Activated CD8-positive, alpha-beta memory T cell treated with anti-CD3 and anti-CD28 coated beads for 36 hours (primary cell): ENCODE results near the gene ATP5IF1. TPM values are rescaled to one million over a fixed set of nuclear protein-coding genes. Genes with fewer than 3 reads are reported as not detected.

Experiments
- CTCF ChIA-PET: fragments of 350-600 bp; sonication (Branson Sonifier 250); formaldehyde crosslinking; loops from one replicate; lab custom pipeline; 2021; ENCODE audit warnings: antibody characterized with exemption; lab: Charles Lee
- POLR2A ChIA-PET: fragments of 350-600 bp; sonication (Branson Sonifier 250); formaldehyde crosslinking; loops from one replicate; lab custom pipeline; 2021; ENCODE audit warnings: antibody characterized with exemption; lab: Charles Lee
- total RNA-seq, 2 experiments: library from RNA; stranded (reverse); gene quantifications; one replicate each; pipeline ENCODE4 v1.2.3, GENCODE V29; 2021

The ATP5IF1 gene
- total RNA-seq, 2 experiments from 2014 or later, result 147 to 149 TPM

DNA sequence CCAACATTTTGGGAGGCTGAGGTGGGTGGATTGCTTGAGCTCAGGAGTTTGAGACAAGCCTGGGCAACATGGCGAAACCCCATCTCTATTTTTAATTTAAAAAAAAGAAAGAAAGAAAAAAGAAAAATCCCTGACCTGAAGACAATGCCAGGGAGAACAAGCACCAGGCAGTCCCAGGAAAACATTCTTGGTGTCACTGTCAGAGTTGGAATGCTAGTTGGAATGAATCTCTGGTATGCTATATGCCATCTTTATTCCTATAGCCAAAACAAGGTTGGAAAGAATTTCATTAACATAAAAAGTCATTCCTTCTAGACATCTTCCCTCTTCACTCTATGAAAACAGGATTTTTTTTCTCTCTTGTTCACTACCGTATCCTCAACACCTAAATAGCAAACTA is 5.9 kb upstream of the ATP5IF1 start:
- CTCF ChIA-PET, result no interaction called here
- POLR2A ChIA-PET, result no interaction called here

DNA sequence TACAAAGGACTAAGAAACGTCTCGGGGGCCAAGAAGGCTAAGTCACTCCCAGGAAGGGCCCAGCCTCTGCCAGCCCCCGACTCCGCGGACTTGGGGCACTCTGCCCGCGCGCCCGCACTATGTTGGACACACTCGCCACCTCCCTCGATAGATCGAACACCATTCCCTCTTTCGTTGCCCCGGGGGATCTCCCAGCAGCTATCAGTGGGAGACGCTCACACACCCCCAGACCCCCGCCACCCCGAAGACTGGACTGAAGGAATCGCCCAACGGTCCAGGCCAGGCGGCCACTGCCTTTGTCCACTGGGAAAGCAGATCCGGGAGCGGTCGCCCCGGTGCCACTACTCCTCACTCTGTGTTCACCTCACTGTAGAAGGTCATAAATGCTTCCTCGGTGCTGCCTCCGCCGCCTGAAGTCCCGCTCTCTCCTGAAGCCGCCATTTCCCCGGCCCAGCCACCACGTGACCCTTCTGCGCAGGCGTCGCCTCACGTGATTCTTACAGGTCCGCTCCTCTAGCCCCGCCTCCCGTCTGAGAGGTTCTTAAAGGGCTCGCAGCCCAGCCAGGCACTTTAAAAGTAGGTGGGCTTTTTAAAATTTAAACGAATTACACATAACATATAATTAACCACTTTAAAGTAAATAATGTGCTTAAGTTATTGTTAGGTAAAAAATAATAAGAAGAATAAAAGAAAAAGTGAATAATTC is 3.2 kb upstream of the ATP5IF1 start, which contains the start of gene DNAJC8:
TSS of gene DNAJC8 (minus strand) at position 472 of the 706 bp plus-strand sequence. CDS start at position 441, 31 bp downstream.
- ChIA-PET CTCF (no interaction called here), POLR2A (interaction anchor here (0.5 to 1.1 kb wide), 3 partner anchors 17 to 278 kb away, joined by 3 read pairs; no protein-coding TSS in a partner anchor)

DNA sequence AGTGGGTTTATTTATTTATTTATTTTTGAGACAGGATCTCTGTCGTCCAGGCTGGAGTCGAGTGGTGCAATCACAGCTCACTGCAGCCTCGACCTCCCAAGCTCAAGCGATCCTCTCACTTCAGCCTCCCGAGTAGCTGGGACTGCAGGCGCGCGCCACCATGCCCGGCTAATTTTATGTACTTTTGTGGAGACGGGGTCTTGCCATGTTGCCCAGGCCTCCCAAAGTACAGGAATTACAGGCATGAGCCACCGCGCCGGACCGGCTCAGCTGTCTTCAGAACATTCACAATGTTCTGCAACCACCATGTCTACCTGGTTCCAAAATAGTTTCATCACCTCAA is 2.7 kb upstream of the ATP5IF1 start:
- POLR2A ChIA-PET, result interaction anchor here (0.7 to 1.1 kb wide), 2 partner anchors 272 to 346 kb away, joined by 3 read pairs; no protein-coding TSS in a partner anchor
- CTCF ChIA-PET, result no interaction called here

DNA sequence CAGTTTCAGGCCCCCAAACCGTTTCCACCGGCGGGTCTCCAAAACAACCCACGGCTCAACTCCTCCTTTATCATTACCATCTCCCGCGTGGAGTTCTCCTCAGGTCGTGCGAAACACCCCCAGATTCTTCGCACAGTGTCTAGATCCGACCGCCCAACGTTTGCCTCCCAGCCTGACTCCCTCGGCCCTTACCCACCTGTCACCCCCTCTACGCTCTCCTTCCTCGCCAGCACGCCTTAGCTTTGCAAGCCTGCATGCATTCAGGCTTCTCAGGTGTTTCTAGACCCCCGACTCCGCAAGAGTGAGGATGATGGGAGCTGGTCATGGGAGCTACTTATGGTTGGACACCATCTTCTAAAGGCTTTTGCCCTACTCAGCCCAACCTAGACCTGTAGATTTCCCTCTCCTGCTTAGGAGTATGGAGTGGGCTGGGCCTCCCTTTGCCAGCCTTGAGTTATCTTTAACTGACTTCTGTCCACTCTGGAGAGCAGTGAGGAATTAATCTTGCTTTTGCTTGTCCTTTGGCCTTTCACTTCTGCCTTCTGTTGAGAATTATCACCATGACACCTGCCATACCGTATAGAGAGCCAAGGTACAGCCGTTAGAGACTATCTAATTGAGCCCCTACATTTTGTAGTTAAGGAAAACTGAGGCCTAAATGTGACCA is 865 bp downstream of the ATP5IF1 start:
- POLR2A ChIA-PET, result interaction anchor here (1.3 to 2.7 kb wide), 2 partner anchors 9 to 23 kb away, joined by 5 to 15 read pairs; partner anchors contain the start of gene SESN2
- CTCF ChIA-PET, result interaction anchor here (3.9 kb wide), 1 partner anchor 12 kb away, joined by 19 read pairs; no protein-coding TSS in a partner anchor

DNA sequence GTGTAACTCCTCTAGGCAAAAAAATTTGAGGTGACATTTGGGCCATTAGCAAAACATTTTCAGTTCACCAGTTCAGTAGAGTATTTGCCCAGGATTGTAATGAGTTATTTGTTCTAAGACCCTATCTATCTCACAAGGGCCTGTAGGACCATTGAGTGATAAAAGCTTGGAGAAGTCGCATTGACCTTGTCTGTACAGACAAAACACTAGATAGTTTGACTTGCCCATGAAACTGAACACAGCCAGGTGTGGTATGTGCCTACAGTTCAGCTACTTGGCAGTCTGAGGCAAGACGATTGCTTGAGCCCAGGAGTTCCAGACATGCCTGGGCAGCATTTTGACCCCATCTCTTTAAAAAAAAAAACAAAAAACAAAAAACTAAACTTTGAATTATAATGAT is 3.1 kb downstream of the ATP5IF1 start:
- CTCF ChIA-PET, result interaction anchor here (1.4 kb wide), 1 partner anchor 10 kb away, joined by 6 read pairs; no protein-coding TSS in a partner anchor
- POLR2A ChIA-PET, result no interaction called here

DNA sequence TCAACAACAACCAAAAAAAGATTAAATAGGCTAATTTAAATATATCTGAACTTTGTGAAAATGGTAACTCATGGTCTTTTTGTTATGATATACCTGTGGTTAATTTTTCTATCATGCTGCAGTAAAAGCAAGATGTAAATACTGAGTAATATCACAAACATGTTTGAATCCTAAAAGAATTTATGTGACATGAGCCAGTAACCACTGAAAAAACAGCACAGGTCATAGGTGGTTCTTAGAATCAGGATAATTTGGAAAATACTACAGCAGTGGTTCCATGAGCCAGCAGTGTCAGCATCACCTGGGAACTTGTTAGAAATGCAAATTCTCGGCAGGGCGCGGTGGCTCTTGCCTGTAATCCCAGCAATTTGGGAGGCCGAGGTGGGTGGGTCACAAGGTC is 4.1 kb downstream of the ATP5IF1 start:
- CTCF ChIA-PET, result no interaction called here
- POLR2A ChIA-PET, result no interaction called here

DNA sequence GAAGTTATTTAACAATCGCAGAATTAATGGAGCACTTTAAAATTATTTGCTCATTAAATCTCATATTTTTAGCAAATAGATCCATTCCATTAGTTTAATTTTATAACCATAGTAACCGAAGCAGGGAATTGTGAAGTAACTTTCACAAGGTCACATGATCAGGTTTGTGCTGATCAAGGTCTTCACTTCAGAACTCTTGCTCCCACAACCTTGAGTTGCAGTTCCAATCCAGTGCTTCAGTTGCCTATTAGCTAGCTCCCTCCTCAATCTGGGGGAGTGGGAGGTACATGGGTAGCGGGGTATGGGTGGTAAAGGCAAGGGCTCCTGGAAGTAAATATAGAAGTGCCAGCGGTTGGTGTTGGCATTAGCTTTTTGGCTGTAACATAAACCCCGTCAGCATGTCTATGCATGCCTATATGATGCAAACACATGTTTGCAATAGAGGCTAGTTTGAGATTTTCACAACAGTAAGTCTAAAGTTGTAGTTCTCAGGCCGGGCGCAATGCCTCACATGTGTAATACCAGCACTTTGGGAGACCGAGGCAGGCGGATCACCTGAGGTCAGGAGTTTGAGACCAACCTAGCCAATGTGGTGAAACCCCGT is 5.8 kb downstream of the ATP5IF1 start:
- CTCF ChIA-PET, result no interaction called here

DNA sequence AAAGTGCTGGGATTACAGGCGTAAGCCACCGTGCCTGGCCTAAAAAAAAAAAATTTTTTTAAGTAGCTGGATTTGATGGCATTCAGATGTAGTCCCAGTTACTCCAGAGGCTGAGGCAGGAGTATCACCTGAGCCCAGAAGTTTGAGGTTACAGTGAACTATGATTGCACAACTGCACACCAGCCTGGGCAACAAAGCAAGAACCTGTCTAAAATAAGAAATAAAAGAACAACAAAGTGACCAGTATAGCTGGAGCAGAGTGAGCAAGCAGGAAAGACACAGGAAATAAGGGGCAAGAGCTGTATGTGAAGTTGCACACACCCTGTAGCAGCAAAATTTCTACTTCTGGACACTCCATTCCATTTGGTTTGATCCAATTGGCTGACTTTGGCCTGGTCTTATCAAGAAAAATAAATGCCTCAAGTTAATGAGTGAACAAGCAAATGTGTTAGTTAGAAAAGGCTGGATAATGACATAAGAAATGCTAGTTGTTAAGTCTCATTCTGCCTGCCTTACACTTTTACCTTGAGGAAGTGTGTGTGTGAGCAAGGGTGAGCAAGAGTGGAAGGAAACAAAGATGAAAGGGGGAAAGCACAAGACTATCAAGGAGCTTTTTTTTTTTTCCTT is 7.9 kb downstream of the ATP5IF1 start:
- CTCF ChIA-PET, result interaction anchor here (1.2 kb wide), 1 partner anchor 152 kb away, joined by 3 read pairs; no protein-coding TSS in a partner anchor

More for the DNA sequence above, 5.8 kb downstream of the ATP5IF1 start:
- POLR2A ChIA-PET, result no interaction called here

DNA sequence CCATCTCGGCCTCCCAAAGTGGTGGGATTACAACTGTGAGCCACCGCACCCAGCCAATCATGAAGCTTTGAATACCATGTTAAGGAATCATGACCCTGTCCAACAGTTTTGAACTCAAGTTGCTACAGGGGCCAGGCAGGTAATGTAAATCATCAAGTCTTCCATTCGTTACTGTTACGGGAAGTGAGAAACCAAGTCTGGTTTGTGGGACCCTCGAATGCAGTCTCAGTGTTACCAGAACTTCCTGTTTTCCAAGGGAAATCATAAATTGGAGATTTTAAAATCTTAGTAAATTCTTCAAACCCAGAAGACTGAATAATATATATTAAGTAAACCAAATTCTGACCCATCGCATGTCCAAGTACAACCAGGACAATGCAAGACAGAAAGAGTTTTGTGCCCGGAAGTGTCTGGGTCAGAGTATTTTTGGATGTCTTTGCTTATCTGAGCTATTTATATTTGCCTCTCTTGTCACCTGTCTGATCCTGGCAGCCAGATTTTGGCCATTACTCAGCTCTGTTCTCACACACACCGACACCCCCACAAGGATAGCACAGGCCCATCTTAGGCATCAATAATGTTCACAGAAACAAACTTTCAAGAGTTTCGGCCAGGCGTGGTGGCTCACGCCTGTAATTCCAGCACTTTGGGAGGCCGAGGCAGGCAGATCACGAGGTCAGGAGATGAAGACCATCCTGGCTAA is 8.8 kb downstream of the ATP5IF1 start:
- POLR2A ChIA-PET, result interaction anchor here (0.5 to 2.4 kb wide), 6 partner anchors 8 to 488 kb away, joined by 3 to 15 read pairs (median 6); partner anchors contain the start of genes ATP5IF1, RCC1 and SESN2
- CTCF ChIA-PET, result interaction anchor here (0.6 to 2.0 kb wide), 4 partner anchors 9 to 306 kb away, joined by 4 to 5 read pairs (median 4); partner anchors contain the start of gene ATP5IF1

More for the DNA sequence above, 7.9 kb downstream of the ATP5IF1 start:
- POLR2A ChIA-PET, result interaction anchor here (0.5 to 0.6 kb wide), 3 partner anchors 9 to 487 kb away, joined by 4 to 6 read pairs (median 5); no protein-coding TSS in a partner anchor

DNA sequence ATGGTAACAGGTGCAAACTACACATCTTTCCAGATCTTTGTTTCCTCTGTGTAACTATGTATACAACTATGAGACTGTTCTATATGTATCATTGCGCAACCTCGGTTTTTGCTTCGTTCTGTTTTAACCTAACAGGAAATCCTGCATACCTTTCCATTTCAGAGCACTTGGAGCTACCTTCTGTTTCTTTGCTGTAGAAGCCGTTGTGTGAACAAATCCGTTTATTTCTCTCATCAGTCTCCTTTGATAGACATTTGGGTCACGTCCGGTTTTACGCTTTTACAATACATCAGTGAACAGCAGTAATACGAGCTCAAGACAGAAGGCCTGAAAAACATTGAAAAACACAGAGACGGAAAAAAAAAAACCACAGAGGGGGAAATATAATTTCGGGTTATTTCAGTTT is 10.5 kb downstream of the ATP5IF1 start:
- CTCF ChIA-PET, result interaction anchor here (0.6 to 2.0 kb wide), 3 partner anchors 11 to 159 kb away, joined by 3 to 5 read pairs (median 4); partner anchors contain the start of gene ATP5IF1
- POLR2A ChIA-PET, result interaction anchor here (0.7 to 2.4 kb wide), 8 partner anchors 10 to 262 kb away, joined by 3 to 15 read pairs (median 6); partner anchors contain the start of genes ATP5IF1, MED18, RCC1 and SESN2

DNA sequence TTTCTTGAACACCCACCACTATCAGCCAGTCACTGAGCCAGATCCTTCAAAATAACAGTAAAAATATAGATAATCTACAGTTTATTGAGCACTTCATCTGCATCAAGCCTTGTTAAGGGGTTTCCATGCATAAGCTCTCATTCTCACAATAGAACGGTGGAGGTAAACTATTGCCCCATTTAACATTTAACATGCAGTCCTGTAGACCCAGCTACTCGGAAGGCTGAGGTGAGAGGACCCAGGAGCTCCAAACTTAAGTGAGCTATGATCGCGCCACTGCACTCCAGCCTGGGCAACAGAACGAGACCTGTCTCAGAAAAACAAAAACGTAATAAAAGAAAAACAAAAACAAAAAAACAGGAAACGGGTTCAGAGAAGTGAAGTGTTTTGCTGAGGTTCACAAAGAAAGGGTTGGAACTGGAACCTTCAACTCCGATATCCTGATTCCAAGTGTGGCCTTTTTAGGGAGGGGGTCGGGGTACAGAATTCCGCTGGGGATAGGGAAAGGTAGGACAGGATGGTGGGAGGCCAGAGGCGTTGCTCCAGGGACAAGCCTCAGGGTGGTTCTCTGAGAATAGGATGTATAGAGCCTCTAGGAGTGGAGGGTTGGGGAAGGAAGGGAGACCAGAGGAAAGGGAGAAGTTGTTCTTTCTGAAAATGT is 11.8 kb downstream of the ATP5IF1 start:
- ChIA-PET POLR2A (interaction anchor here (1.6 to 4.6 kb wide), 4 partner anchors 12 to 265 kb away, joined by 7 to 51 read pairs (median 10); partner anchors contain the start of genes MED18, RCC1 and SESN2), CTCF (interaction anchor here (0.6 to 3.0 kb wide), 11 partner anchors 9 to 156 kb away, joined by 3 to 33 read pairs (median 5); partner anchors contain the start of genes ATP5IF1, MED18 and SESN2)

DNA sequence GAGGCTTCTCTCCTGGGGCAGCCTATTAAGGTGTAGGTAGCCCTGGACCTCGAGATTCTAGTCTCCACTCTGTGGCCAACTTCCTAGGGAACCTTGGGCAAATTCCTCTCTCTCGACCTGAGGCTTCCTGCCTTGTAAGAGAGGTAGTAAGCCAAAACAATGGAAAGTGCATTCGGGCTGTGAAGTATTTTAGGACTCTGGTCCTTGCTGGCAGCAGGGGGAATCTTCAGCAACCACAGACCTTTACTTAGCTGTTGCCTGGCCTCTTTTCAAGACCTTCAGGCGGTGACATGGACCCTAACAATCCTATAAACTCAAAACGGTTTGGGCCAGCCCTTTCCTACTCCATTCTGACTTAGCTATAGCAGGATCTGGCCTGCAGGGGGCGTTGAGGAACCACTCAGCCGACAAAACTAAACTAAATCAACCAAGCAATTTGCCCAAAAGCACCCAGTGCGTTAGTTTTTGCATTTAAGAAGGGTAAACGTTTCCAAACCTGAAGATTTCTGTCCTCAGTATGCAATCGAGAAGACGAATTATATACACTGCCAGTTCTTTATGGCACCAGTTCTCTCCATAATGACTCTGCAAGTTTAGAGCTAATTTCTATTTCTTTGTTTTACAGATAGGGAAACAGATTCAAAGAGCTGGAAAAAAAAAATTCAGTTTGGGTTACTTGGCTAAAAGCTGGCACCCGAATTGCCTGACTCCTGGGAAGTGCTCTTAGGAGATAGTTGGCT is 12.5 kb downstream of the ATP5IF1 start:
- ChIA-PET CTCF (interaction anchor here (0.8 to 3.0 kb wide), 14 partner anchors 10 to 630 kb away, joined by 3 to 33 read pairs (median 4); partner anchors contain the start of genes ATP5IF1, MED18 and SESN2), POLR2A (interaction anchor here (0.8 to 4.6 kb wide), 9 partner anchors 11 to 400 kb away, joined by 3 to 51 read pairs (median 5); partner anchors contain the start of genes ATP5IF1, MED18, RCC1 and RNU11)

DNA sequence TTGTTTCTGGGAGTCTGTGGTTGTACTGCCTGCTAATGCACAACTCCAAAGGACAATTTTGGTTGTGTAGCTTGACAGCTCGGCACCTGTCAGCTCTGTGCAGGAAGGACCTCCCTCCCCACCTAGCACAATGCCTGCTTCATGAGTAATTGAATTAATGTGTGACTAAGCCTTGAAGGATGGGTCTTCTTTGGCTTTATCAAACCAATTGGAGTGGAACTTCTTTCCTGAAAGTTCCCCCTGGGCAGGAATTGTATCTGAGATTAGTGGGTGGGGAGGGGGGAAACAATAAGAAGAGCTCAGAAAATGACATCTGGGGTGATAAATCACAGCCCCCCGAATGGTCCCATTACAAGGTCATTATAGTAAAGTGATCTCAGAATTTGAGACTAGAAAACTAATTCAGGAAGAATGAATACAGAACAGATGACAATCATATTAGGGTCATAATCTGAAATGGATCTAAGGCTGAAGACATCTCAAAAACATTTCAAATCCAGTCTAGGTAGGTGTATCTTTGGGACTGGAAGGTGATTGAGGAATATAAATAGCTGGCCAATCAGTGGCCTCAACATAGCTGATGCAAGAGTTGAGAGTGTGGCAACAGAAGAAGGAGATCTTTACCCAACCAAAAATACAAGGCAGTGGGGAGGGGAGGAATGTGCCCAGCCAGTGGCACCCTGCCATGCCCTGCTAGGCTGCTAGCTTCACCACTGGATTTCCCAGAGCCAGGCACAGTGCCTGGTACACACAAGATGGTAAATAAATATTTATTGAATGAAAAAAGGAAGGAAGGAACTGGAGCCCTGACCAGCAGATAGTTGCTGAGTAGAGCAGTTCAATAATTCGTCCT is 13.3 kb downstream of the ATP5IF1 start:
- POLR2A ChIA-PET, result interaction anchor here (0.8 to 4.6 kb wide), 10 partner anchors 10 to 399 kb away, joined by 3 to 51 read pairs (median 4); partner anchors contain the start of genes ATP5IF1, MED18, RCC1 and RNU11
- CTCF ChIA-PET, result interaction anchor here (0.6 to 3.0 kb wide), 16 partner anchors 10 to 629 kb away, joined by 3 to 33 read pairs (median 4); partner anchors contain the start of genes ATP5IF1, FAM76A, MED18 and SESN2

DNA sequence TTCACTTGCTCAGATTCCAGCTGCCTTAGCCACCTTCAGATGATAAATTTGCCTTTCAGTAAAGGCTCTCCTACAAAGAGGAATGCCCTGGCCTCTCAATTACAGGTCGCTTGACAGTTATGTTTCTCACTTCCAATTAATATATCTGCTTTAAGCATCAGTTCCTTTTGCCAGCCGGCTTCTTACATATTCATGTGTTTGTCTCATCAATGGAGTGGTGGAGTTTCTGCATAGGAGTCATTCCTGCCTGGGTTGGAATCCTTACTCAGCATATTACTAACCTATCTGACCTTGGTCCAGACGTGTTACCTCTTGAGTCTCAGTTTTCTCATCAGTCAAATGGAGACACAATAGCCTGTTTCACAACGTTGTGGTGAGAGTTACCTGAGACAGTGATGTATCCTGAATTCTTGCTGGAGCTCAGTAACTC is 14.0 kb downstream of the ATP5IF1 start:
- POLR2A ChIA-PET, result interaction anchor here (0.6 to 4.6 kb wide), 5 partner anchors 10 to 262 kb away, joined by 3 to 51 read pairs (median 7); partner anchors contain the start of genes MED18, RCC1 and SESN2
- CTCF ChIA-PET, result interaction anchor here (0.6 to 3.0 kb wide), 7 partner anchors 9 to 190 kb away, joined by 3 to 33 read pairs (median 6); partner anchors contain the start of genes MED18 and SESN2
